Trophoblast cell (in vitro differentiated cells and primary cell): Measurements from ENCODE around the gene RING1.

ENCODE experiments used
- DNase-seq, 2 donors: peaks; one replicate each; pipeline ENCODE4 v3.0.0-alpha.2; 2016
- H2AFZ ChIP-seq: 2 replicates; pipeline ENCODE4 v1.6.1; 2013; ENCODE audit warnings: low read length, moderate library complexity, mild to moderate bottlenecking; ENCODE audit not compliant: insufficient read depth, poor library complexity
- H2AK5ac ChIP-seq: 2 replicates; pipeline ENCODE4 v1.6.1; 2013; ENCODE audit warnings: mild to moderate bottlenecking, low read length
- H2BK120ac ChIP-seq: 2 replicates; pipeline ENCODE4 v1.6.1; 2013; ENCODE audit warnings: low read length, mild to moderate bottlenecking, moderate library complexity; ENCODE audit not compliant: insufficient read depth, poor library complexity
- H2BK12ac ChIP-seq: 2 replicates; pipeline ENCODE4 v1.6.1; 2013; ENCODE audit warnings: mild to moderate bottlenecking, low read length, moderate library complexity
- H2BK5ac ChIP-seq: 2 replicates; pipeline ENCODE4 v1.6.1; 2013; ENCODE audit warnings: low read length, low read depth, moderate library complexity, mild to moderate bottlenecking; ENCODE audit not compliant: poor library complexity
- H3K14ac ChIP-seq: 2 replicates; pipeline ENCODE4 v1.6.1; 2013; ENCODE audit warnings: mild to moderate bottlenecking, low read length
- H3K18ac ChIP-seq: 2 replicates; pipeline ENCODE4 v1.6.1; 2013; ENCODE audit warnings: mild to moderate bottlenecking, low read length
- H3K23ac ChIP-seq: 2 replicates; pipeline ENCODE4 v1.6.1; 2013; ENCODE audit warnings: low read length
- H3K27ac ChIP-seq: 2 replicates; pipeline ENCODE4 v1.5.1; 2013; ENCODE audit warnings: low read depth, mild to moderate bottlenecking, inconsistent platforms, low read length, moderate library complexity
- H3K27me3 ChIP-seq: 2 replicates; pipeline ENCODE4 v1.6.1; 2013; ENCODE audit warnings: inconsistent platforms, mild to moderate bottlenecking, low read length, moderate library complexity; ENCODE audit not compliant: insufficient read depth
- H3K36me3 ChIP-seq, 2 experiments: 1 replicate in 1 of 2; 2 replicates in 1 of 2; pipeline ENCODE4 v1.6.1; 2013; ENCODE audit warnings: low read length in 2 of 2, mild to moderate bottlenecking in 2 of 2, moderate library complexity in 1 of 2; ENCODE audit not compliant: insufficient read depth in 2 of 2, control insufficient read depth in 1 of 2
- H3K4ac ChIP-seq: 2 replicates; pipeline ENCODE4 v1.6.1; 2013; ENCODE audit warnings: low read depth, mild to moderate bottlenecking, low read length, moderate library complexity
- H3K4me1 ChIP-seq, 2 experiments: 1 replicate in 1 of 2; 2 replicates in 1 of 2; pipeline ENCODE4 v1.6.1; 2013; ENCODE audit warnings: low read length in 2 of 2, mild to moderate bottlenecking in 2 of 2, moderate library complexity in 1 of 2; ENCODE audit not compliant: insufficient read depth in 2 of 2, control insufficient read depth in 1 of 2
- H3K4me2 ChIP-seq: 2 replicates; pipeline ENCODE4 v1.6.1; 2013; ENCODE audit warnings: inconsistent platforms, mild to moderate bottlenecking, low read length, moderate library complexity
- H3K4me3 ChIP-seq: 2 replicates; pipeline ENCODE4 v1.5.1; 2013; ENCODE audit warnings: mild to moderate bottlenecking, low read depth, low read length, inconsistent platforms
- H3K79me1 ChIP-seq: one replicate; pipeline ENCODE4 v1.6.1; 2013; ENCODE audit warnings: low read length
- H3K79me2 ChIP-seq: 2 replicates; pipeline ENCODE4 v1.6.1; 2013; ENCODE audit warnings: low read length, mild to moderate bottlenecking; ENCODE audit not compliant: control insufficient read depth, insufficient read depth, poor library complexity
- H3K9ac ChIP-seq: 2 replicates; pipeline ENCODE4 v1.6.1; 2013; ENCODE audit warnings: mild to moderate bottlenecking, low read length
- H3K9me3 ChIP-seq: 2 replicates; pipeline ENCODE4 v1.6.1; 2013; ENCODE audit warnings: low read depth, mild to moderate bottlenecking, control low read depth, inconsistent platforms, low read length; ENCODE audit not compliant: insufficient read depth
- H4K12ac ChIP-seq: 2 replicates; pipeline ENCODE4 v1.6.1; 2013; ENCODE audit warnings: low read depth, mild to moderate bottlenecking, low read length, moderate library complexity
- H4K8ac ChIP-seq: 2 replicates; pipeline ENCODE4 v1.6.1; 2013; ENCODE audit warnings: low read depth, mild to moderate bottlenecking, low read length, moderate library complexity
- H4K91ac ChIP-seq: one replicate; pipeline ENCODE4 v1.6.1; 2013; ENCODE audit warnings: low read depth, mild to moderate bottlenecking, low read length, moderate library complexity
- WGBS: extraction: QIAGEN DNeasy Blood & Tissue Kit; methylation state at CpG from one replicate; pipeline ENCODE4 v1.1.7; 2013; ENCODE audit warnings: missing lambda C conversion rate; ENCODE audit not compliant: insufficient read length, insufficient coverage; ENCODE audit errors: extremely low coverage; 5-methylcytosine and 5-hydroxymethylcytosine counted together

RING1 gene

GRCh38 chr6:33194431-33194979 is 13.8 kb upstream of the RING1 start:
- Histone ChIP-seq H3K4ac (no peak overlapping the region), H3K4me2 (no peak overlapping the region), H2BK120ac (no peak overlapping the region), H4K91ac (no peak overlapping the region), H4K12ac (no peak overlapping the region), H3K18ac (no peak overlapping the region), H4K8ac (no peak overlapping the region), H3K27ac (no peak overlapping the region), H2AFZ (no peak overlapping the region), H3K9ac (no peak overlapping the region), H3K23ac (no peak overlapping the region), H3K4me3 (no peak overlapping the region), H3K79me1 (peaks cover 6% of the 10 kb centered on the region), H3K27me3 (peaks cover 7% of the 10 kb centered on the region), H3K79me2 (no peaks in the 10 kb centered on the region), H3K4me1 (peaks cover 20 to 24% of the 10 kb centered on the region in 2 experiments), H2BK12ac (no peak overlapping the region), H3K9me3 (no peaks in the 10 kb centered on the region), H3K14ac (no peak overlapping the region), H3K36me3 (peaks cover 18 to 21% of the 10 kb centered on the region in 2 experiments), H2BK5ac (no peak overlapping the region), H2AK5ac (no peak overlapping the region)
- DNase-seq = no peak
- no CpG with 5 or more reads among the region's 8 CpGs for WGBS

- no peak overlapping the region for H3K14ac ChIP-seq
- WGBS = no CpG with 5 or more reads among the region's 15 CpGs
- no peak overlapping the region for H3K4me3 ChIP-seq
- no peak overlapping the region for H2AFZ ChIP-seq
- peaks cover 10% of the 10 kb centered on the region for H3K79me1 ChIP-seq
- no peak for DNase-seq
- peaks cover 5% of the 10 kb centered on the region for H3K79me2 ChIP-seq
- no peak overlapping the region for H3K23ac ChIP-seq
- H4K12ac ChIP-seq = no peak overlapping the region
- peaks cover 18 to 21% of the 10 kb centered on the region in 2 experiments for H3K36me3 ChIP-seq
- H2BK120ac ChIP-seq = no peak overlapping the region
- no peak overlapping the region for H3K9ac ChIP-seq
- no peak overlapping the region for H3K27ac ChIP-seq
- no peak overlapping the region for H4K8ac ChIP-seq
- H2BK12ac ChIP-seq = no peak overlapping the region
- no peaks in the 10 kb centered on the region for H3K9me3 ChIP-seq
- peaks cover 23 to 26% of the 10 kb centered on the region in 2 experiments for H3K4me1 ChIP-seq
- H3K18ac ChIP-seq = no peak overlapping the region
- H3K4me2 ChIP-seq = no peak overlapping the region
- H2BK5ac ChIP-seq = no peak overlapping the region
- H3K27me3 ChIP-seq = peaks cover 6% of the 10 kb centered on the region
- H4K91ac ChIP-seq = no peak overlapping the region
- H3K4ac ChIP-seq = no peak overlapping the region
- H2AK5ac ChIP-seq = no peak overlapping the region
Observed at GRCh38 chr6:33195304-33196165, 12.8 kb upstream of the RING1 start.

- Histone ChIP-seq H2AFZ (no peak overlapping the region), H3K23ac (no peak overlapping the region), H2BK5ac (no peak overlapping the region), H3K9me3 (peaks cover 3% of the 10 kb centered on the region), H3K4ac (no peak overlapping the region), H3K18ac (no peak overlapping the region), H2BK12ac (no peak overlapping the region), H2AK5ac (no peak overlapping the region), H3K14ac (no peak overlapping the region), H4K91ac (no peak overlapping the region), H4K12ac (no peak overlapping the region), H3K79me1 (peaks cover 15% of the 10 kb centered on the region), H3K27ac (no peak overlapping the region), H3K4me3 (no peak overlapping the region), H3K9ac (no peak overlapping the region), H3K36me3 (peaks cover 30 to 33% of the 10 kb centered on the region in 2 experiments), H4K8ac (no peak overlapping the region), H3K4me2 (no peak overlapping the region), H3K27me3 (peaks cover 5% of the 10 kb centered on the region), H3K4me1 (peaks cover 24% of the 10 kb centered on the region in 2 experiments), H2BK120ac (no peak overlapping the region), H3K79me2 (peaks cover 17% of the 10 kb centered on the region)
- DNase-seq = peak; percentile 39 to 76
- no CpG with 5 or more reads among the region's 12 CpGs for WGBS
Observed at GRCh38 chr6:33197431-33198048, 10.8 kb upstream of the RING1 start.

- Histone ChIP-seq H3K4me2 (no peak overlapping the region), H2BK12ac (no peak overlapping the region), H2BK5ac (no peak overlapping the region), H3K36me3 (peaks cover 37 to 38% of the 10 kb centered on the region in 2 experiments), H3K4me3 (no peak overlapping the region), H3K14ac (no peak overlapping the region), H4K12ac (no peak overlapping the region), H3K9me3 (peaks cover 3% of the 10 kb centered on the region), H3K4me1 (peaks cover 18% of the 10 kb centered on the region in 2 experiments), H3K23ac (no peak overlapping the region), H3K4ac (no peak overlapping the region), H2AK5ac (no peak overlapping the region), H3K18ac (no peak overlapping the region), H3K27ac (no peak overlapping the region), H3K9ac (no peak overlapping the region), H4K91ac (no peak overlapping the region), H3K79me1 (peaks cover 11% of the 10 kb centered on the region), H2AFZ (no peak overlapping the region), H2BK120ac (no peak overlapping the region), H3K79me2 (peaks cover 17% of the 10 kb centered on the region), H3K27me3 (no peaks in the 10 kb centered on the region), H4K8ac (no peak overlapping the region)
- DNase-seq = no peak
- no CpG with 5 or more reads among the region's 6 CpGs for WGBS
Observed at GRCh38 chr6:33198159-33198852, 10.0 kb upstream of the RING1 start.
